Loucy (cell line): ENCODE results near the gene FFAR1.

Experiments used
- EZH2phosphoT487 ChIP-seq: fragments of 200-600 bp; IDR thresholded peaks from 2 replicates; pipeline ENCODE4 v1.6.1; 2018; ENCODE audit warnings: antibody characterized with exemption, mild to moderate bottlenecking, moderate library complexity, borderline replicate concordance
- TF ChIP-seq, protein P1 (sequence below): fragments of 200-600 bp; sonication (generic); conservative IDR thresholded peaks from 2 replicates; pipeline ENCODE4 v1.5.1; 2014; ENCODE audit warnings: mild to moderate bottlenecking, antibody characterized with exemption, low read length

GRCh38 chr19:35389192-35389861 is 41.6 kb downstream of the FFAR1 start:
- TF ChIP-seq, protein P1, sequence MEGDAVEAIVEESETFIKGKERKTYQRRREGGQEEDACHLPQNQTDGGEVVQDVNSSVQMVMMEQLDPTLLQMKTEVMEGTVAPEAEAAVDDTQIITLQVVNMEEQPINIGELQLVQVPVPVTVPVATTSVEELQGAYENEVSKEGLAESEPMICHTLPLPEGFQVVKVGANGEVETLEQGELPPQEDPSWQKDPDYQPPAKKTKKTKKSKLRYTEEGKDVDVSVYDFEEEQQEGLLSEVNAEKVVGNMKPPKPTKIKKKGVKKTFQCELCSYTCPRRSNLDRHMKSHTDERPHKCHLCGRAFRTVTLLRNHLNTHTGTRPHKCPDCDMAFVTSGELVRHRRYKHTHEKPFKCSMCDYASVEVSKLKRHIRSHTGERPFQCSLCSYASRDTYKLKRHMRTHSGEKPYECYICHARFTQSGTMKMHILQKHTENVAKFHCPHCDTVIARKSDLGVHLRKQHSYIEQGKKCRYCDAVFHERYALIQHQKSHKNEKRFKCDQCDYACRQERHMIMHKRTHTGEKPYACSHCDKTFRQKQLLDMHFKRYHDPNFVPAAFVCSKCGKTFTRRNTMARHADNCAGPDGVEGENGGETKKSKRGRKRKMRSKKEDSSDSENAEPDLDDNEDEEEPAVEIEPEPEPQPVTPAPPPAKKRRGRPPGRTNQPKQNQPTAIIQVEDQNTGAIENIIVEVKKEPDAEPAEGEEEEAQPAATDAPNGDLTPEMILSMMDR = no peak
- no peak for TF ChIP-seq EZH2phosphoT487
